ENCODE measurements around the gene IRF1. TPM values are rescaled to one million over a fixed set of nuclear protein-coding genes. Genes with fewer than 3 reads are reported as not detected.

The IRF1 gene
- total RNA-seq, 1 donor from 2014 or later: 75.3 TPM

- H3K4me3 ChIP-seq (ENCODE audit: low read depth, low read length): no peak overlapping the region
- H3K27me3 ChIP-seq (ENCODE audit: control insufficient read depth, insufficient read depth, low read length): no peaks in the 10 kb centered on the region
- TF ChIP-seq CTCF (IDR thresholded peaks at IDR 0.05; ENCODE audit: insufficient read depth, low read length, poor library complexity, severe bottlenecking): no peak
- H3K36me3 ChIP-seq (ENCODE audit: control insufficient read depth, insufficient read depth, low read length): no peaks in the 10 kb centered on the region
- DNase-seq (ENCODE audit: low read depth): peak; percentile 42
Measured at GRCh38 chr5:132459031-132459982, 31.3 kb downstream of the IRF1 start.

DNA sequence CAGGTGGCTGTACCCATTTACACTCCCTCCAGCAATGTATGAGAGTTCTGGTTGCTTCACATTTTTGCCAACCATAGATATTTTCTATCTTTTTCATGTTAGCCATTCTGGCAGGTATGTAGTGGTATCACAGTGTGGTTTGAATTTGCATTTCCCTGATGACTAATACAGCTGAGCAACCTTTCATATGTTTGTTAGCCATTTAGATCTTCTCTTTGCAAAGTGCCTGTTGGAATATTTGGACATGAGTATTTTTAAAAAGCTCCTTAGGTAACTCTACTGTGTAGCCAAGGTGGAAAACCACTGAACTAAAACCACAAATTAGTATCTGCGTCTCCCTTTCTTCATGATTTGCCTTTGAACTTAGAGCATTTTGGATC is 31.9 kb downstream of the IRF1 start:
- DNase-seq (ENCODE audit: low read depth): peak; percentile 54
- no peak for TF ChIP-seq CTCF (IDR thresholded peaks at IDR 0.05; ENCODE audit: insufficient read depth, low read length, poor library complexity, severe bottlenecking)
- Histone ChIP-seq H3K27me3 (ENCODE audit: control insufficient read depth, insufficient read depth, low read length) (no peaks in the 10 kb centered on the region), H3K36me3 (ENCODE audit: control insufficient read depth, insufficient read depth, low read length) (no peaks in the 10 kb centered on the region), H3K4me3 (ENCODE audit: low read depth, low read length) (no peak overlapping the region)

DNA sequence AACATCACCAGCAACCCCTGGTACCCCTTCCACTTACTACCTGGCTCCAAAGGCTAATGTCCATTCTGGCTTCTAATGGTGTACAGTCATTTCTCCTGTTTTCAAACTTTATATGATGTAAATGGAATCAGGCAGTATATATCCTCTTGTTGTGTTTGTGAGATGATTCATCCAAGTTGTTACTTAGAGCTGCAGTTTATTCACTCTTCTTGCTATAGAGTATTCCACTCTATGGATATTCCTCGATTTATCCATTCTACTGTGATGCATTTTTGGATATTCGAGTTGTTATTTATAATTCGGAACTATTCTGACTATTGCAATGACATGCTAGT is 32.4 kb downstream of the IRF1 start:
- Histone ChIP-seq H3K4me3 (ENCODE audit: low read depth, low read length) (no peak overlapping the region), H3K36me3 (ENCODE audit: control insufficient read depth, insufficient read depth, low read length) (no peaks in the 10 kb centered on the region), H3K27me3 (ENCODE audit: control insufficient read depth, insufficient read depth, low read length) (no peaks in the 10 kb centered on the region)
- TF ChIP-seq CTCF (IDR thresholded peaks at IDR 0.05; ENCODE audit: insufficient read depth, low read length, poor library complexity, severe bottlenecking): no peak
- no peak for DNase-seq (ENCODE audit: low read depth)

- no peak for DNase-seq (ENCODE audit: low read depth)
- TF ChIP-seq CTCF (IDR thresholded peaks at IDR 0.05; ENCODE audit: insufficient read depth, low read length, poor library complexity, severe bottlenecking): no peak
Measured at GRCh38 chr5:132457371-132458225, 33.0 kb downstream of the IRF1 start.

DNA sequence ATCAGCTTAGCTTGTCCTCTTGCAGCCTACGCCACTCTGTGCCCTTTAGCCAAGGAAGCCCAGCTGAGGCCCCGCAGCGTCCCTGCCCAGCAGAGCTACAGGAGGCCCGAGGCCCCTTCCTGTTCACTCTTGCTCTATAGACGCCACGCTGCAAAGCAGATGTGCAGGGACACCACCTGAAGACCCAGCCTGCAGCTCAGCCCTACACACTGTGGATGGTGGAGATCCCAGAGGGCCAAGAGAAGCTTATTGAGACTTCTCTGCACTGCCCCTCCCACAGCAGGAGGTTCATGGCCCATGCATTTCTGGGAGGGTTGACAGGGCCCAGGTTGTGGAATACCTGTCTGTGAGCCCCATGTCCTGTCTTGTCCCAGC is 33.6 kb downstream of the IRF1 start:
- H3K4me3 ChIP-seq (ENCODE audit: low read depth, low read length): no peak overlapping the region
- no peaks in the 10 kb centered on the region for H3K36me3 ChIP-seq (ENCODE audit: control insufficient read depth, insufficient read depth, low read length)
- no peak for DNase-seq (ENCODE audit: low read depth)
- no peaks in the 10 kb centered on the region for H3K27me3 ChIP-seq (ENCODE audit: control insufficient read depth, insufficient read depth, low read length)
- TF ChIP-seq CTCF (IDR thresholded peaks at IDR 0.05; ENCODE audit: insufficient read depth, low read length, poor library complexity, severe bottlenecking): no peak

More at GRCh38 chr5:132457371-132458225, 33.0 kb downstream of the IRF1 start:
- Histone ChIP-seq H3K36me3 (ENCODE audit: control insufficient read depth, insufficient read depth, low read length) (no peaks in the 10 kb centered on the region), H3K4me3 (ENCODE audit: low read depth, low read length) (no peak overlapping the region), H3K27me3 (ENCODE audit: control insufficient read depth, insufficient read depth, low read length) (no peaks in the 10 kb centered on the region)

Data from kidney epithelial cell (primary cell).